ENCODE results near the gene SCGB3A1.

The SCGB3A1 gene

GRCh38 chr5:180595381-180596114 is 4.2 kb upstream of the SCGB3A1 start:
- no peak overlapping the region for H2BK120ac ChIP-seq (ENCODE audit: low read depth, low read length)
- H2BK15ac ChIP-seq (ENCODE audit: low read length) = peak overlapping the region; percentile 33
- no peak overlapping the region for H3K23ac ChIP-seq (ENCODE audit: low read depth, low read length, poor library complexity)
- peak overlapping the region; percentile 35 for H3K18ac ChIP-seq (ENCODE audit: low read length)
- no peak overlapping the region for H3K27ac ChIP-seq (replicated peaks; ENCODE audit: low read length)
- peaks cover 0 to 30% (median 20%) of the 10 kb centered on the region in 3 experiments for H3K27me3 ChIP-seq (ENCODE audit: control insufficient read depth in 3 of 3, insufficient read depth in 3 of 3, low read depth in 1 of 3, low read length in 3 of 3)
- H4K8ac ChIP-seq (ENCODE audit: low read depth, low read length) = no peak overlapping the region
- H2AK5ac ChIP-seq (ENCODE audit: low read depth, low read length) = peak overlapping the region; percentile 52
- H2BK5ac ChIP-seq (ENCODE audit: low read length) = no peak overlapping the region
- peak overlapping the region in 1 of 2 donors; percentile 43 for H3K4me3 ChIP-seq (ENCODE audit: low read length in 2 of 2)
- H3K4ac ChIP-seq (ENCODE audit: low read length) = no peak overlapping the region
- no peaks in the 10 kb centered on the region for H3K36me3 ChIP-seq (replicated peaks in 1 of 2; ENCODE audit: control insufficient read depth in 2 of 2, insufficient read depth in 2 of 2, low read length in 2 of 2)
- no peak overlapping the region for H3K14ac ChIP-seq (ENCODE audit: low read length)
- no peak overlapping the region for H2AFZ ChIP-seq (ENCODE audit: low read length)
- no peak overlapping the region for H3K4me2 ChIP-seq (ENCODE audit: insufficient read depth, low read length, poor library complexity, severe bottlenecking)
- H4K91ac ChIP-seq (ENCODE audit: low read depth, low read length, poor library complexity) = peak overlapping the region; percentile 72
- peaks cover 0 to 5% of the 10 kb centered on the region in 2 donors for H3K4me1 ChIP-seq (ENCODE audit: control insufficient read depth in 2 of 2, insufficient read depth in 1 of 2, low read depth in 1 of 2, low read length in 2 of 2)
- no peak overlapping the region for H2BK12ac ChIP-seq (ENCODE audit: low read length)
- no CpG with 5 or more reads among the region's 25 CpGs for WGBS, 2 donors (ENCODE audit: extremely low coverage in 2 of 2, insufficient read length in 2 of 2, insufficient replicate concordance in 1 of 2)
- DNase-seq (ENCODE audit: low spot score) = no peak
- H3K9me3 ChIP-seq (replicated peaks in 1 of 2; ENCODE audit: control insufficient read depth in 2 of 2, insufficient read depth in 1 of 2, low read depth in 1 of 2, low read length in 2 of 2) = no peaks in the 10 kb centered on the region
- no peak overlapping the region for H3K9ac ChIP-seq (ENCODE audit: low read depth, low read length, poor library complexity)
- H3K79me1 ChIP-seq (ENCODE audit: low read depth, low read length) = peaks cover 2% of the 10 kb centered on the region

- peaks cover 0 to 5% of the 10 kb centered on the region in 2 donors for H3K4me1 ChIP-seq (ENCODE audit: control insufficient read depth in 2 of 2, insufficient read depth in 1 of 2, low read depth in 1 of 2, low read length in 2 of 2)
- peak overlapping the region; percentile 30 for H3K9ac ChIP-seq (ENCODE audit: low read depth, low read length, poor library complexity)
- H3K18ac ChIP-seq (ENCODE audit: low read length) = no peak overlapping the region
- no peak overlapping the region for H3K4ac ChIP-seq (ENCODE audit: low read length)
- no peak overlapping the region for H2BK120ac ChIP-seq (ENCODE audit: low read depth, low read length)
- no peak overlapping the region for H2AFZ ChIP-seq (ENCODE audit: low read length)
- no peak overlapping the region for H4K8ac ChIP-seq (ENCODE audit: low read depth, low read length)
- H3K36me3 ChIP-seq (replicated peaks in 1 of 2; ENCODE audit: control insufficient read depth in 2 of 2, insufficient read depth in 2 of 2, low read length in 2 of 2) = no peaks in the 10 kb centered on the region
- peak overlapping the region; percentile 85 for H3K23ac ChIP-seq (ENCODE audit: low read depth, low read length, poor library complexity)
- no peak for DNase-seq (ENCODE audit: low spot score)
- H2BK15ac ChIP-seq (ENCODE audit: low read length) = peak overlapping the region; percentile 33
- H3K4me3 ChIP-seq (ENCODE audit: low read length in 2 of 2) = peak overlapping the region in 1 of 2 donors; percentile 43
- no peak overlapping the region for H2BK12ac ChIP-seq (ENCODE audit: low read length)
- H3K79me1 ChIP-seq (ENCODE audit: low read depth, low read length) = peaks cover 2% of the 10 kb centered on the region
- H3K9me3 ChIP-seq (replicated peaks in 1 of 2; ENCODE audit: control insufficient read depth in 2 of 2, insufficient read depth in 1 of 2, low read depth in 1 of 2, low read length in 2 of 2) = no peaks in the 10 kb centered on the region
- H3K27ac ChIP-seq (replicated peaks; ENCODE audit: low read length) = no peak overlapping the region
- peaks cover 5 to 36% (median 25%) of the 10 kb centered on the region in 3 experiments for H3K27me3 ChIP-seq (ENCODE audit: control insufficient read depth in 3 of 3, insufficient read depth in 3 of 3, low read depth in 1 of 3, low read length in 3 of 3)
- no CpG with 5 or more reads among the region's 2 CpGs for WGBS, 2 donors (ENCODE audit: extremely low coverage in 2 of 2, insufficient read length in 2 of 2, insufficient replicate concordance in 1 of 2)
- H4K91ac ChIP-seq (ENCODE audit: low read depth, low read length, poor library complexity) = peak overlapping the region; percentile 72
- peak overlapping the region; percentile 52 for H2AK5ac ChIP-seq (ENCODE audit: low read depth, low read length)
- H3K4me2 ChIP-seq (ENCODE audit: insufficient read depth, low read length, poor library complexity, severe bottlenecking) = no peak overlapping the region
- no peak overlapping the region for H2BK5ac ChIP-seq (ENCODE audit: low read length)
- peak overlapping the region; percentile 47 for H3K14ac ChIP-seq (ENCODE audit: low read length)
These were observed 3.7 kb upstream of the SCGB3A1 start for GRCh38 chr5:180595046-180595379.

GRCh38 chr5:180594311-180595045 is 3.2 kb upstream of the SCGB3A1 start:
- Histone ChIP-seq H2BK12ac (ENCODE audit: low read length) (no peak overlapping the region), H3K14ac (ENCODE audit: low read length) (peak overlapping the region; percentile 47), H3K36me3 (replicated peaks in 1 of 2; ENCODE audit: control insufficient read depth in 2 of 2, insufficient read depth in 2 of 2, low read length in 2 of 2) (no peaks in the 10 kb centered on the region), H2AK5ac (ENCODE audit: low read depth, low read length) (peak overlapping the region; percentile 79), H2BK5ac (ENCODE audit: low read length) (no peak overlapping the region), H2BK120ac (ENCODE audit: low read depth, low read length) (no peak overlapping the region), H3K79me1 (ENCODE audit: low read depth, low read length) (peaks cover 2% of the 10 kb centered on the region), H2BK15ac (ENCODE audit: low read length) (no peak overlapping the region), H3K4ac (ENCODE audit: low read length) (no peak overlapping the region), H2AFZ (ENCODE audit: low read length) (peak overlapping the region; percentile 23), H3K9ac (ENCODE audit: low read depth, low read length, poor library complexity) (no peak overlapping the region), H3K4me1 (ENCODE audit: control insufficient read depth in 2 of 2, insufficient read depth in 1 of 2, low read depth in 1 of 2, low read length in 2 of 2) (peaks cover 0 to 5% of the 10 kb centered on the region in 2 donors), H3K27me3 (ENCODE audit: control insufficient read depth in 3 of 3, insufficient read depth in 3 of 3, low read depth in 1 of 3, low read length in 3 of 3) (peaks cover 7 to 41% (median 31%) of the 10 kb centered on the region in 3 experiments), H3K23ac (ENCODE audit: low read depth, low read length, poor library complexity) (peak overlapping the region; percentile 85), H3K4me2 (ENCODE audit: insufficient read depth, low read length, poor library complexity, severe bottlenecking) (no peak overlapping the region), H3K9me3 (replicated peaks in 1 of 2; ENCODE audit: control insufficient read depth in 2 of 2, insufficient read depth in 1 of 2, low read depth in 1 of 2, low read length in 2 of 2) (no peaks in the 10 kb centered on the region), H3K27ac (replicated peaks; ENCODE audit: low read length) (no peak overlapping the region), H4K91ac (ENCODE audit: low read depth, low read length, poor library complexity) (peak overlapping the region; percentile 72), H3K18ac (ENCODE audit: low read length) (peak overlapping the region; percentile 48), H4K8ac (ENCODE audit: low read depth, low read length) (no peak overlapping the region), H3K4me3 (ENCODE audit: low read length in 2 of 2) (peak overlapping the region in 1 of 2 donors; percentile 43)
- WGBS, 2 donors (ENCODE audit: extremely low coverage in 2 of 2, insufficient read length in 2 of 2, insufficient replicate concordance in 1 of 2) = 100% methylated on average over 1 of the region's 17 CpGs; no CpG with 5 or more reads in 1 of the 2 donors
- no peak for DNase-seq (ENCODE audit: low spot score)
